Measurements from ENCODE around the gene TTN. TPM values are rescaled to one million over a fixed set of nuclear protein-coding genes. Genes with fewer than 3 reads are reported as not detected.
A peak's percentile ranks its signal among the peaks of the same experiment; 100 is the strongest.

Gene TTN
- total RNA-seq, 1 donor from 2014 or later: 2,803 TPM

GRCh38 chr2:178477443-178478129 lies 329.6 kb downstream of the TTN start:
- peaks cover 59% of the 10 kb centered on the region for H3K4me1 ChIP-seq

GRCh38 chr2:178476477-178476876 lies 330.7 kb downstream of the TTN start:
- intact Hi-C loops (cut with micrococcal nuclease): no loop called here
- Histone ChIP-seq H3K9me3 (replicated peaks) (no peaks in the 10 kb centered on the region), H3K4me3 (no peak overlapping the region), H3K4me1 (peaks cover 48% of the 10 kb centered on the region), H3K27me3 (ENCODE audit: low read depth) (no peaks in the 10 kb centered on the region), H3K36me3 (no peaks in the 10 kb centered on the region), H3K27ac (replicated peaks) (no peak overlapping the region)
- TF ChIP-seq CTCF (IDR thresholded peaks at IDR 0.05; ENCODE audit: borderline replicate concordance): no peak
- no peak for DNase-seq

More at GRCh38 chr2:178477443-178478129, 329.6 kb downstream of the TTN start:
- H3K4me3 ChIP-seq: peak overlapping the region; percentile 83
- no peak for TF ChIP-seq CTCF (IDR thresholded peaks at IDR 0.05; ENCODE audit: borderline replicate concordance)
- H3K36me3 ChIP-seq: no peaks in the 10 kb centered on the region
- H3K27ac ChIP-seq (replicated peaks): peak overlapping the region; percentile 90
- H3K9me3 ChIP-seq (replicated peaks): no peaks in the 10 kb centered on the region
- intact Hi-C loops (cut with micrococcal nuclease): no loop called here
- DNase-seq: no peak
- H3K27me3 ChIP-seq (ENCODE audit: low read depth): no peaks in the 10 kb centered on the region

Other genes with a start within 250 kb of the TTN start
- gene CCDC141, start 242.7 kb upstream of the TTN start, total RNA-seq: 208 TPM

Measured in left ventricle myocardium inferior (tissue), 1 donor.